GM21447 (cell line): Measurements from ENCODE around the gene ZNF432.
"Not testable (repeated sequence)": the region's sequence is repeated elsewhere in the genome, so short reads cannot be mapped to it uniquely, and the experiment has no call there.

ENCODE experiments used
- ATAC-seq: cut with Tn5 transposase; IDR thresholded peaks from one replicate; pipeline ENCODE4 v1.9.1; 2021; ENCODE audit not compliant: unreplicated experiment

The ZNF432 gene

DNA sequence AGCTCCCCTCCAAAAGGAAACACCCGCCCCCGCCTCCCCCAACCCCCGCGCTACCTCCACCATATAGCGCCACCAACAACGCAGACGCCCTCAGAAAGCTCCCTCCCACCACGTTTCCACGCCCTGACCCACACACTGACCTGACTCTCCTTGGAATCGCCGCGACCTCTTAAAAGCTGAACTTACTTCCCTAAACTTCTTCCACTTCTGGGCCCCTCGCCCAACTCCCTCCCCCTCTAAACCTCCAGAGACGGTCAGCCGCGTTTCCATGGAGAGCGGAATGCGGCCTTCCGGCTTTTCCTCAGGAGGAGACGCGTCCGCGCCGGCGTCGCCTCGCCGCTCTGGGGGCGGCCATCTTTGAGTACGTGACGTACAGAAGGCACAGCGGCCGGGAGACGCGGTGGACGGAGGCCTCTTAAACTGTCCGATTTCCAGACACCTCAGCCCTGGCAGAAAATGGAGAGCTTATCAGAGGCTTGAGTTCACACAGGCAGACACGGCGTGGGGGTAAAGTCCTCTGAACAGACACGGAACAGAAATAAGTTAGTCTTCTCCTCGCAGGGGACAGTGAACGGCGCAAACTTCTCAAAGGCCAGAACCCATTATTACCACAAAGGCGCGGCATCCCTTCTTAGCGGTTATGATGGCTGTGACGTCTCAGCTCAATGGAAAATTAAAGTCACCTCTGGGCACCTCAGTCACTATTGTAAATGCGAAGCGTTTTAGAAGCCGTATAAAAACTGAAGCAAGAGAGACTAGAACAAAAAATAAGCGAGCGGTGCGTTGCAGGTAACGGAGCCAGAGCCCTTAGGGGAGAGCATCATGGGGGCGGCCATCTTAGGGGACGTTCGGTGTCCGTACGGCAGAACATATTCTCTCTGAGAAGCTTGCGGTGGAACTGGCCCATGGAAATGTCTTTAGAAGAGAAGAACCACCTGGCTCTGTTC lies at the start of gene ZNF432:
TSS of gene ZNF432 (minus strand) at position 284 of the 947 bp plus-strand sequence. CDS start 1,970 bp downstream, outside the sequence.
- ATAC-seq = peak; percentile 78

DNA sequence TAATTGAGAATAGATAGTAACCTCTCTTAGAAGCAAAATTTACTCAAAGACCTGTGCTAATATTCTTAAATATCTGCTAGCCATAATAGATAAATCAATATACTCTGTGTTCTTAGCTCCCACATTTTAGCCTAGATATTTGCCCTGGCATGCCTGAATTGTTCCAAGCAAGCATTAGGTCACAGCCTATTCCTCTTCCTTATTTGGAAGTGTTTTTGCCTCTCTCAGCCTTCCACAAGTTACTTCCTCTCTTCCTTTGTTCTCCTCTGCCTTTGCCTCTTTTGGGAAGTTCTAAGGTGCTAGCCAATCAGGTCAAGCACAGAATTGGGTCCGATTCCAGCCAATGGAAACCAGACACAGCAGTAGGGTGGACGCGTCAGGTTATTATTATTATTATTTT lies 47.8 kb upstream of the ZNF432 start:
- ATAC-seq = not testable (repeated sequence)

DNA sequence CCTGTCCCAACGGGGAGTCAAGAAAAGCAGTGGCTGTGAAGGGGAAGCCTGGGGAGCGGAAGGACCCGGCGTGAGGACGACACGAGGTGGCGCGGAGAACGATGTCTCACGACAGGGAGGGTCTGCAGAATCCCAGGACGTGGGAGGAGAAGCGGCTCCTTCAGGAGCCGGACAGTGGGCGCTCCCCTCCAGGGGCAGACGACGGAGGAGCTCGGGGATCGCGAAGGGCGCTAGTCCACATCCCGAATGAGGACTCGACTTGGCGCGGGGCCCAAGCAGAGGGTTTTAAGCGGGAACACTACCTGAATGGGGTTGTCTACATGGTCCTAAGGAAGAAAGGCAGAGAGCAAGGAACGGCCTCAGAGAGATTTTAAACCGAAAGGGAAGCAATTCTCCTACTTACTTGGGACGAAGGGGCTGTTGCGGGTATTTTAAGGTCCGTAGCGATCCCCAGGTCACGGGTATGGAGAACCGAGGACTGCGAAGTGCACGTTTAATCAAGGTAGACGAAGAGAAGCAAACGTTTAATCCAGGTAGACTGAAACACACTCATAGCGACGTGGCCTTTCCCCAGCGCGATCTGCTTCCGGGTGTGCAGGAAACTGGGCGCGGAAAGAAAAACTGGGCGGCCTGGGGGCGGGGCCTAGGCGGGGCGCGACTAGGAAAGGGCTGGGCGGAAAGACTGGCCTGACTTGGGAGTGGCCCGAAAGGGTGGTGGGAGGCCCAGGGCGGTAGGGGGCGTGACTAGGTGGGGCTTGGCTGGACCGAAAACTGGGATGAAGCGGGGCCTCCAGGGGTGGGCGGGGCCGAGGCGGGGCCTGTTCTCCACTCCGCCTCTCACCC lies 46.8 kb upstream of the ZNF432 start, which contains the start of gene ZNF841:
TSS of gene ZNF841 (minus strand) at position 594 of the 843 bp plus-strand sequence. CDS start 10,964 bp downstream, outside the sequence.
- peak; percentile 89 for ATAC-seq

DNA sequence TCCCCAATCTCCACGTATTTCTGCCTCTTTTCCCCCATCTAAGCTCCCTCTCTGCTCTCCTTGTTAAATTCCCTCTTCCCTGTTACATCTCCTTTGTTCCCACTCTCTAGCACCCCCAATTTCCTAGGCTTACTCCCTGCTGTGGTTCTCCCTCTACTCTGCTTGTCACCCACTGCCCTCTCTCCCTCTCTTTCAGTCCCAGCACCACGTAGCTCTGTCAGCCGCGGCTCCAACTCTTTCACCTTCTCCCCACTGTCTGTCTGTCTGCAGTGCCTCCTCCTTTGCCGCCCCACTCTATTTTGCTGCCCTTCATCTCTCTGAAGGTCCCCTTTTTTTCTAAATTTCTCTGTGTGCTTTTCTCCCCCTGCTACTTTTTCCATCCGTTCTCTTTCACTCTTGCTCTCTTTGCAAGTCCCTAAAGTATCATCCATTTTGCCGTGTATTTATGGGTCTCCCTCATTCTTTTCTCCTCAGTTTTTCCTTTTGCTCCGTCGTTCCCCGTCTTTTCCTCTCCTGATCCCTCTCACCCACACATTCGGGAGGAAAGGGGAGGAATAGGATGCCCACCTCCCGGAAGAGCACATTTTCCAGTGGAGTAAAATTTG lies 46.0 kb upstream of the ZNF432 start:
- ATAC-seq = no peak

DNA sequence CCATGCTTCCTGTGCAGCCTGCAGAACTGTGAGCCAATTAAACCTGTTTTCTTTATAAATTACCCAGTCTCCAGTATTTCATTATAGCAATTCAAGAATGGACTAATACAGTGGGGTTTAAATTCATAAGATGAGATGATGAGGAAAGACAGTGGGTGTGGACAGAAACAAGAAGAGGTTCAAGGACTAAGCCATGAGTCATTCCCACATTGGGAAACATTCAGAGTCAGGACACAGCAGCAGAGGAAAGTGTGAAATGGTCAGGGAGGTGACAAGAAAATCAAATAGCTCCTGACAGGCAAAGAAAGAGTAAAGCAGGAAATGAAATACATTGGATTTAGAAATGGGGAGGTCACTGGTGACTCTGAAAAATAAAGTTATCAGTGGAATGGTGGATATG lies 37.8 kb upstream of the ZNF432 start:
- no peak for ATAC-seq

DNA sequence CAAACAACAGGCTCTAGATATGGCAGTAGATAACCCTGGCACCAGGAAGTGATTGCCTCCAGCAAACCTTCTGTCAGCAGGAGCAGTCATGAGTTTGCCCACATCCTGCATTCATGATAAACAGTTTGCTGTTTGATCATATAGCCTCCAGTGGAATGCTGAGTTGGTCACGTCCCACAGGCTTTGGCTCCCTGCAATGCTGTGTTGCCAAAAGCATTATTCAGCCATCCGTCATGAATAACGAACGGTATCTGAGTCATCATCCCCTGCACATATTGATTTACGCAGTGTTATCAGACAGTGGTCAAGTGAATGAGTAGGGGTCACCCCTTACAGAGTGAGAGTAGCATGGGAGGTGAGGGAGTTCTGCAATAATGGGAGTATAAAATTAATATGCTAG lies 21.9 kb upstream of the ZNF432 start:
- no peak for ATAC-seq

DNA sequence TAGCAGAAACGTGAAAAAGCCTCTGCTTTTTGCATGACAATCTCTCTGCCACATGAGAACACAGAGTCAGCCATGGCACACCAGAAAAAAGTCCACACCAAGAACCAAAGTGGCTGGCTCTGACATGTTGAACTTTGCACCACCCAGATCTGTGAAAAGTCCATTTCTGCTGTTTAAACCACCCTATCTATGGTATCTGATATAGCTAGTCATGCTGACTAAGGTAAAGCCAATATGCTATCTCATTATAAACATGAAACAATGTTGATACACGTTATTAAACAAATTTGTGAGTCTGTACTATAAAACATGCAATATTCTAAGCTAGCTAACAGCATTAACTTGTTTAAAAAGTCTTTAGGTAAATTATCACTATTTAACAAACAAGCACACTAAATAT lies 21.0 kb upstream of the ZNF432 start:
- ATAC-seq = no peak

DNA sequence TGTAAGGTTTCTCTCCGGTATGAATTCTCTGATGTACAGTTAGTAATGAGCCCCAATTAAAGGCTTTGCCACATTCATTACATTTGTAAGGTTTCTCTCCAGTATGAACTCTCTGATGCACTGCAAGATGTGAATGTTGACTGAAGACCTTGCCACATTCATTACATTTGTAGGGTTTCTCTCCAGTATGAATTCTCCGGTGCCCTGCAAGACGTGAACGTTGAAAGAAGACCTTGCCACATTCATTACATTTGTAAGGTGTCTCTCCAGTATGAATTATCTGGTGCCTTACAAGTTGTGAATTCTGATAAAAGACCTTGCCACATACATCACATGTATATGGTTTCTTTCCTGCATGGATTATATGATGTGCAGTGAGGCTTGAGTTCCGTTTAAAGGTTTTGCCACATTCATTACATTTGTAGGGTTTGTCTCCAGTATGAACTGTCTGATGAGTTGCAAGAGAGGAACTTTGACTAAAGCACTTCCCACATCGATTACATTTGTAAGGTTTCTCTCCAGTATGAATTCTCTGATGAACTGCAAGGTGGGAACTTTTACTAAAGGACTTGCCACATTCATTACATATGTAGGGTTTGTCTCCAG lies 17.7 kb upstream of the ZNF432 start:
- ATAC-seq = no peak

DNA sequence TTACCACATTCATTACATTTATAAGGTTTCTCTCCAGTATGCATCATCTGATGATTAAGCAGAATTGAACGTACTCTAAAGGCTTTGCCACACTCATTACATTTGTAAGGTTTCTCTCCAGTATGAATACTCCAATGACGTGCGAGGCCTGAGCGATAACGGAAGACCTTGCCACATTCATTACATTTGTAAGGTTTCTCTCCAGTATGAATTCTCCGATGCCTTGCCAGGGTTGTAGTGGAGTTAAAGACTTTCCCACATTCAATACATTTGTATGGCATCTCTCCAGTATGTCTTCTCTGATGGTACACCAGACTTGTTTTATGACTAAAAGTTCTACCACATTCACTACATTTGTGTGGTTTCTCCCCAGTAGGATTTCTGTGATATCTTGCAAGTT lies 16.8 kb upstream of the ZNF432 start:
- no peak for ATAC-seq

DNA sequence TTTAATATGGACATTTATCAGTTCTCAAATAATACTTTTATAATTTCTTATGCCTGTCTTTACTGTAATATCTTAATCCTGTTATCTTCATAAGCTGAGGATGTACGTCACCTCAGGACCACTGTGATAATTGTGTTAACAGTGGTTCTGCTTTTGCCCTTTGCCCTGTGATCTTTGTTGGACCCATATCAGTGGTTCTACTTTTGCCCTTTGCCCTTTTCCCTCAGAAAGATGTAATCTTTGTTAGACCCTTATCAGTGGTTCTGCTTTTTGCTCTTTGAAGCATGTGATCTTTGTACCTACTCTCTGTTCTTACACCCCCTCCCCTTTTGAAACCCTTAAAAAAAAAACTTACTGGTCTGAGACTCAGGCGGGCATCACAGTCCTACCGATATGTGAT lies 7.8 kb upstream of the ZNF432 start:
- not testable (repeated sequence) for ATAC-seq

DNA sequence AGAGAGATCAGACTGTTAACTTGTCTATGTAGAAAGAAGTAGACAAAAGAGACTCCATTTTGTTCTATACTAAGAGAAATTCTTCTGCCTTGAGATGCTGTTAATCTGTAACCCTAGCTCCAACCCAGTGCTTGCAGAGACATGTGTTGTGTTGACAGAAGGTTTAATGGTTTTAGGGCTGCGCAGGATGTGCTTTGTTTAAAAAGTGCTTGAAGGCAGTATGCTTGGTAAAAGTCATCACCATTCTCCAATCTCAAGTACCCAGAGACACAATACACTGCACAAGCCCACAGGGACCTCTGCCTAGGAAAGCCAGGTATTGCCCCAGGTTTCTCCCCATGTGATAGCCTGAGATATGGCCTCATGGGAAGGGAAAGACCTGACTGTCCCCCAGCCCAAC lies 3.1 kb upstream of the ZNF432 start:
- ATAC-seq = not testable (repeated sequence)

DNA sequence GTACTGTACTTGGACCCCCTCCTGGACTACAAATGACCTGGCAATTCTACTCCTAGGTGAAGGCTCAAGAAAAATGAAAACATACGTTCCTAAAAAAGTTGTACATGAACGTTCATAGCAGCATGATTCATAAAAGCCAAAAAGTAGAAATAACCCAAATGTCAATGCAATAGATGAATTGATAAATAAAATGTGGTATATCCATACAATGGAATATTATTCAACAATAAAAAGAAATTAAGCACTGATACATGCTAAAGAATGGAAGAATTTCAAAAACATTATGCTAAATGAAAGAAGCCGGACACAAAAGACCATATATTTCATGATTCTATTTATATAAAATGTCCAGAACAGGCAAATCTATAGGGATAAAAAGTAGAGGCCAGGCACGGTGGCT lies 9.5 kb downstream of the ZNF432 start:
- no peak for ATAC-seq

DNA sequence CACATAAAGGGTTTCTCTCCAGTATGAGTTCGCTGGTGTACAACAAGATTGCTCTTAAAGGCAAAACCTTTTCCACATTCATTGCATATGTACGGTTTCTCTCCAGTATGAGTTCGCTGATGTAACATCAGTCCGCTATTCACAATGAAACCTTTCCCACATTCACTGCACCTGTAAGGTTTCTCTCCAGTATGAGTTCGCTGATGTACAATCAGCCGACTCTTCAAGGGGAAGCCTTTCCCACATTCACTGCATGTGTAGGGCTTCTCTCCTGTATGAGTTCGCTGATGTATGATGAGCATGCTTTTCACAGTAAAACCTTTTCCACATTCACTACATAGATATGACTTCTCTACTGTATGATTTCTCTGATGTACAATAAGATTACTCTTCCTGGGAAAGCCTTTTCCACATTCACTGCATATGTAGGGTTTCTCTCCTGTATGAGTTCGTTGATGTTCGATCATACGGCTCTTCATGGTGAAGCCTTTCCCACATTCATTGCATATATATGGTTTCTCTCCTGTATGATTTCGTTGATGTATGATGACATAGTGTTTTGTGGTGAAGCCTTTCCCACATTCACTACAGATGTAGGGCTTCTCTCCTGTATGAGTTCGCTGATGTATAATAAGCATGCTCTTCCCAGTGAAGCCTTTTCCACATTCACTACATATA lies 14.4 kb downstream of the ZNF432 start:
- ATAC-seq = no peak

DNA sequence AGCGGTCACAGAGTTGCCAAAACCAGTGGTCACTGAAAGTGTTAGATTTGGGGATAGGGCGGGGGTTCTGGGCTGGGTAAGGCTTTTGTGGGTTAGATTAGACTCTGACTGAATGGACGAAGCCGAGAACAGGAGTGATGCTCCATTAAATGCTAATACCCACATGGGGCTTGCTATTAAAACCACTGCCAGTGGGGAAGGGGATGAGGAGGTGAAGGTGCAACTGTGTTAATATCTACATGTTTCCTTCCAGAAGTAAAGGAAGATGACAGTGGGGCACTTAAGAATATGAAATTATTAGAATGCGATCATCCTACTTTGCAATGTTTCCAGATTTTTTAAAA lies 19.9 kb downstream of the ZNF432 start:
- peak; percentile 16 for ATAC-seq

DNA sequence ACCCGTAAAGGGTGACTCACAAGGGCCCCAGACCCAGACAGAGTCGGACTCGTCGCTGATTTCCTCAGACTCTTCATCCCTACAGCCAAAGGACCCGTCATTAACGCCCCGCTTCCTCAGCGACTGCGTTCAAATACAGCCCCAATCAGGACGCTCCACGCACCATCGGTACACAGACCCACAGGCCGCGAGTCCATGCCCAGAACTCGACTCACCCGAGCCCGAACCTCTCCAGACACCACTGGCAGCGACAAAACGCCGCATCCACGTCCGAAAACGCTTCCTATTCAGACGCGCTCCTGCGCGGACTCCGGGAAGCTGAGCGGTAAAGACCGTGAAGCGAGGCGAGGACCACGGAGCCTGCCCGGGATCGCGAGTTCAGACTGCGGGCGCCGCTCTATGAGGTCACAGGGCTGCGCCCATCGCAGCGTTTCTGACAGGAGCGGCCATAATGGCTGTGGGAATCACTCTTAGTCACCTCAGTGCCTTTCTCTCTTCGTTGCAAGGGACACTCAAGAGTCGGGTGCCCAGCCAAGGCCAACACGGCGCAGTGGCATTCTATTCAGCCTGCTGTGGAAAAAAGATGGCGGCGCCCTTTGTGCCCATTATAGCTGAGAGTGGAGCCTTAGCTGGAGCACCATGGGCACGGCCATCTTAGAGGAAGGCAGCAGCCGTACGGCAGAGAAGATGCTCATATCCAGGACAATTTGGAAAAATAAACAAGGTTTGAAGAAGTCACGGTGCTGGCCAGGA lies 20.4 kb downstream of the ZNF432 start, which contains the start of gene ZNF614:
TSS of gene ZNF614 (minus strand) at position 353 of the 753 bp plus-strand sequence. CDS start 2,634 bp downstream, outside the sequence.
- peak; percentile 82 for ATAC-seq

DNA sequence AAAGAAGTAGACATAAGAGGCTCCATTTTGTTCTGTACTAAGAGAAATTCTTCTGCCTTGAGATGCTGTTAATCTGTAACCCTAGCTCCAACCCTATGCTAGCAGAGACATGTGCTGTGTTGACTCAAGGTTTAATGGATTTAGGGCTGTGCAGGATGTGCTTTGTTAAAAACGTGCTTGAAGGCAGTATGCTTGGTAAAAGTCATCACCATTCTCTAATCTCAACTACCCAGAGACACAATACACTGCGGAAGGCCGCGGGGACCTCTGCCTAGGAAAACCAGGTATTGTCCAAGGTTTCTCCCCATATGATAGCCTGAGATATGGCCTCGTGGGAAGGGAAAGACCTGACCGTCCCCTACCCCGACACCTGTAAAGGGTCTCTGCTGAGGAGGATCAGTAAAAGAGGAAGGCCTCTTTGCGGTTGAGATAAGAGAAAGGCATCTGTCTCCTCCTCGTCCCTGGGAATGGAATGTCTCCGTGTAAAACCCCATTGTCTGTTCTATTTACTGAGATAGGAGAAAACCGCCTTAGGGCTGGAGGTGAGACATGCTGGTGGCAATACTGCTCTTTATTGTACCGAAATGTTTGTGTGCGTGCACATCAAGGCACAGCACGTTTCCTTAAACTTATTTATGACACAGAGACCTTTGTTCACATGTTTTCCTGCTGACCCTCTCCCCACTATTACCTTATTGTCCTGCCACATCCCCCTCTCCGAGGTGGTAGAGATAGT lies 22.2 kb downstream of the ZNF432 start:
- not testable (repeated sequence) for ATAC-seq

DNA sequence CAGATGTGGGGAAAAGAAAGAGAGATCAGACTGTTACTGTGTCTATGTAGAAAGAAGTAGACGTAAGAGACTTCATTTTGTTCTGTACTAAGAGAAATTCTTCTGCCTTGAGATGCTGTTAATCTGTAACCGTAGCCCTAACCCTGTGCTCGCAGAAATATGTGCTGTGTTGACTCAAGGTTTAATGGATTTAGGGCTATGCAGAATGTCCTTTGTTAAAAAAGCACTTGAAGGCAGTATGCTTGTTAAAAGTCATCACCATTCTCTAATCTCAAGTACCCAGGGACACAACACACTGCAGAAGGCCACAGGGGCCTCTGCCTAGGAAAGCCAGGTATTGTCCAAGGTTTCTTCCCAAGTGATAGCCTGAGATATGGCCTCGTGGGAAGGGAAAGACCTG lies 24.2 kb downstream of the ZNF432 start:
- not testable (repeated sequence) for ATAC-seq

DNA sequence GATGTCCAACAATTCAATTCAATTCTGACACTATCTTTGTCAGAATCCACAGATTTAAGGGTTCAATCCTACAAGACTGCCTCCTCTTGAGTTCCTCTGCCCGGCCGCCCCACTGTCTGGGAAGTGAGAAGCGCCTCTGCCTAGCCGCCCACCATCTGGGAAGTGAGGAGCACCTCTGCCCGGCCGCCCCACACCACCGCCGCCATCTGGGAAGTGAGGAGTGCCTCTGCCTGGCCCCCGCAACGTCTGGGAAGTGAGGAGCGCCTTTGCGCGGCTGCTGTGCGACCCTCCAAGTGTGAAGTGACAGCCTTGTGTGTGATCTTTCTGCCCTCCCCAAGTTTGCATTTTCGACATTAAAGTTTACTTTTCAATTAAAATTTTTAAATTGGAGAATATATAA lies 26.4 kb downstream of the ZNF432 start:
- ATAC-seq = no peak

DNA sequence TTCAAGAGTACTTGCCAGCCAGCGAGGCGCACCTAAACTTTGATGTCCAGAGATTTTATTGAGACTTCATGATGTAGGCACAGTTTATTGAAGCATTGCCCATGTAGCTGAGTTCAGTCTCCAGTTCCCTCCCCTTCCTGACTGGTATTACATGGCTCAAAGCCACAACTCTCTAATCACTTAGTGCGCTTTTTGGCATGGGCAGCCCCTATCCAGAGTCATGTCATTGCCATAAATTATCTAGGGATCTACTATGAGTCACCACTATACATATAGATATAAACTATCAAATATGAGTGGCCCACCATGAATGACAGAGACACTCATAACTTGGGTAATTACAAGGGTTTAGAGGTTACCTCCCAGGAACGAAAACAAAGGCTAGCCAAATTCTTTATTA lies 28.1 kb downstream of the ZNF432 start:
- ATAC-seq = no peak
